Activated T-helper 1 cell treated with anti-CD3 and anti-CD28 coated beads, Interleukin-12 subunit alpha, Interleukin-12 subunit beta, Interleukin-2, Interleukin-4 antibody, amounts not matched to agents 30 ng/mL and 10 ng/mL and 1 ng/mL, durations not matched to agents 14 hours and 24 hours and 36 hours (primary cell): ENCODE measurements around the gene COL12A1. TPM values are rescaled to one million over a fixed set of nuclear protein-coding genes. Genes with fewer than 3 reads are reported as not detected.

ENCODE experiments used
- DNase-seq: peaks from one replicate; pipeline ENCODE4 v3.0.0; 2021; ENCODE audit warnings: low spot score
- H3K27ac Mint-ChIP-seq: one replicate; pipeline ENCODE4 v1.8.0; 2021; ENCODE audit warnings: mild to moderate bottlenecking, mixed read lengths
- H3K27me3 Mint-ChIP-seq: one replicate; pipeline ENCODE4 v1.8.0; 2022; ENCODE audit warnings: mild to moderate bottlenecking, moderate library complexity, mixed read lengths; ENCODE audit not compliant: insufficient read depth
- H3K36me3 Mint-ChIP-seq: one replicate; pipeline ENCODE4 v1.8.0; 2021; ENCODE audit warnings: low read depth, mixed read lengths
- H3K4me1 Mint-ChIP-seq: one replicate; pipeline ENCODE4 v1.8.0; 2021; ENCODE audit warnings: low read depth, mixed read lengths
- H3K4me3 Mint-ChIP-seq: one replicate; pipeline ENCODE4 v1.8.0; 2021; ENCODE audit warnings: mild to moderate bottlenecking, moderate library complexity, mixed read lengths
- H3K9me3 Mint-ChIP-seq: one replicate; pipeline ENCODE4 v1.8.0; 2021; ENCODE audit warnings: mixed read lengths
- intact Hi-C: fragments of 100-400 bp; cut with micrococcal nuclease; formaldehyde crosslinking; loops from one replicate; pipeline ENCODE4 v1.15.1; 2024
- total RNA-seq: library from RNA; stranded (reverse); gene quantifications from 2 replicates; pipeline ENCODE4 v1.2.3, GENCODE V29; 2022

Gene COL12A1
- total RNA-seq, 1 donor from 2014 or later: 0.03 TPM

DNA sequence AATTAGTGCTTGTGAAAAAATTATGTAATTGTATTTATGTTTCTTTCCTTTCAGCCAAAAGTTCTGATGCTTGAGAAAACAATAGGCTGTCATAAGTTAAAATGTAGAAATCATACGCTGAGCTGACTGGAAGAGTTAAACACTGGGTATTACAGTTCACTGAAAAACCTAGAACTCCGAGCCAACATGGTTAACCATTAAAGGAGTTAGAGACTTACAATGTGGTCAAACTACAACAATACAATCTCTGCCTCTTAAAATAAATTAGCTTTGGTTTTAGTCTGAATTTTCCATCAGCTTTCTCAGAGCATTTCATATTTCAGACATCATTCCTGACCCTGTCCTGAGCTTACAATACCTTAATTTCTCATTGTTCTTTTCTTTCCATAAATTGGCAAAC is 91.0 kb downstream of the COL12A1 start:
- intact Hi-C loops: no loop called here
- Mint-ChIP-seq H3K4me1 (no peaks in the 10 kb centered on the region), H3K27me3 (no peaks in the 10 kb centered on the region), H3K4me3 (no peak overlapping the region), H3K27ac (no peak overlapping the region), H3K36me3 (no peaks in the 10 kb centered on the region), H3K9me3 (no peaks in the 10 kb centered on the region)
- no peak for DNase-seq

DNA sequence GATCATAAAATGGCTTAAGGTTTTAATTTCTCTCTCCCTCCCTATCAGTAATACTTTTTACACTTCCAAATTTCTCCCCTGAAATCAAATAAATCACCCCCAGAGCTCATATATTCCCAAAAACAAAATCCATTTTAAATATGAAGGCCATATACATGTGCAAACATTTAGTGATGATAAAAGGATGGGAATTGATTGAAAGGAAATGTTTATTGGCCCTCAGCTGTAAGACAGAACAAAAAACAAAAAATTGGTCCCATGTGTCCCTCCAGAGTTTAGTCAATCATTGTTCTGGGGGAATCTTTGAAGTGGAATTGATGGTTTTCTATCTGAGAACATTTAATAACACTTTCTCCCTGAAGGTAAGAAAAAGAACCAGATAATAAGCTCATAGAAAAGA is 91.7 kb downstream of the COL12A1 start:
- H3K27ac Mint-ChIP-seq: no peak overlapping the region
- H3K4me3 Mint-ChIP-seq: no peak overlapping the region
- no peaks in the 10 kb centered on the region for H3K9me3 Mint-ChIP-seq
- intact Hi-C loops: no loop called here
- no peaks in the 10 kb centered on the region for H3K4me1 Mint-ChIP-seq
- H3K27me3 Mint-ChIP-seq: no peaks in the 10 kb centered on the region
- H3K36me3 Mint-ChIP-seq: no peaks in the 10 kb centered on the region
- DNase-seq: no peak

DNA sequence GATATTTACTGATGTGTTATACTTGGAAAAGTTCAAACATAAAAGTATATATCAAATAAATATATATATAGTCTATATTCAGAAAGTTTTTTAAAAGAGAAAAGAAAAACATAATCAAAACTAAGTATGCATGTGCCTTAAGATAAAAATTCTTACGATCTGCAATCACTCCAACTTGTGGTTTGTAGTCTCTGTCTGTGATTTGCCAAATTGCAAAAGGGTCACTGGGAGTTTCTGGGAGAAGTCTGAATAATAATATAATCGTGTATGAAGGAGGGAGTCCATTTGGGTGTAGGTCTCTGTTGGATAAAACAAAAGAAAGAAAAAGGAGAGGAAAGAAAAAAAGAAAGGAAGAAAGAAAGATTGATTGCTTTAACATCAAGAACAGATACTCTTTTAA is 92.4 kb downstream of the COL12A1 start:
- H3K27me3 Mint-ChIP-seq: no peaks in the 10 kb centered on the region
- no peak for DNase-seq
- H3K4me3 Mint-ChIP-seq: no peak overlapping the region
- H3K27ac Mint-ChIP-seq: no peak overlapping the region
- H3K4me1 Mint-ChIP-seq: no peaks in the 10 kb centered on the region
- intact Hi-C loops: no loop called here
- H3K36me3 Mint-ChIP-seq: no peaks in the 10 kb centered on the region
- H3K9me3 Mint-ChIP-seq: no peaks in the 10 kb centered on the region

DNA sequence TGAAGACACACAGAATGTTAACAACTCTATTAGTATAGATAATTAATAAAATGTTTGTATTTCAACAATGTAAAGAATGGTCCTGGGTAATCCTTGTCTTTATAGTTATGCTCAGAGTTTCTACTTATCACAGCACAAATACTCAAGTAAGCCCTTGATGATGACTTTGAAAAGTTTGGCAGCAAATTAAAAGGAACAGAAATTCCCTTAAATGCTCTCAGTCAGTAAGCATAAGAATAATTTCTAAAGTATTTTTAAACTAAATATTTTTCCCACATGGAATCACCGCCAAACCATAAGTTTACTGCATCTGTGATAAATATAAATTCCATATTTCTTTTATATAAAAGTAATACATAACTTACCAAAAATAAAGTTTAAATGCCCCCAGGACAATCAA is 96.1 kb downstream of the COL12A1 start:
- intact Hi-C loops: no loop called here
- Mint-ChIP-seq H3K27me3 (no peaks in the 10 kb centered on the region), H3K27ac (no peak overlapping the region), H3K4me1 (no peaks in the 10 kb centered on the region), H3K4me3 (no peak overlapping the region), H3K9me3 (no peaks in the 10 kb centered on the region), H3K36me3 (no peaks in the 10 kb centered on the region)
- DNase-seq: no peak

DNA sequence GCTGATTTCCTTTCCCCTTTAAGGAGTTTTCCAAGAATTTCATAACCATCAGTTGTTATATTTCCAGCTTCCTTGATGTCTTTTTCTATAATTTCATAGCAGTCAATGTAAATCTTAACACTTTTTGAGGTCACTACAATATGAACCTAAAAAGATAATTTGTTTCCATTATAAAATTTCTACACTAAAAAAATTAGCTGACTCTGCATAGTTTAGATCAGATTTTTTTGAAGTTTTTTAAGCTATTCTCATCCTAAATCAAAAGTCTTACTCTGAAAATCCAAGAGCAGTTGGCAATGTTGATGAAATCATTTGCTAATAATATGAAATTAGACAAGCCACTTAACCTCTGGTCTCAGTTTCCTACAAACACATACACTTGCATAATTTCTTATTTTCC is 96.8 kb downstream of the COL12A1 start:
- Mint-ChIP-seq H3K27ac (no peak overlapping the region), H3K36me3 (no peaks in the 10 kb centered on the region), H3K4me1 (no peaks in the 10 kb centered on the region), H3K9me3 (no peaks in the 10 kb centered on the region), H3K27me3 (no peaks in the 10 kb centered on the region), H3K4me3 (no peak overlapping the region)
- intact Hi-C loops: no loop called here
- no peak for DNase-seq

DNA sequence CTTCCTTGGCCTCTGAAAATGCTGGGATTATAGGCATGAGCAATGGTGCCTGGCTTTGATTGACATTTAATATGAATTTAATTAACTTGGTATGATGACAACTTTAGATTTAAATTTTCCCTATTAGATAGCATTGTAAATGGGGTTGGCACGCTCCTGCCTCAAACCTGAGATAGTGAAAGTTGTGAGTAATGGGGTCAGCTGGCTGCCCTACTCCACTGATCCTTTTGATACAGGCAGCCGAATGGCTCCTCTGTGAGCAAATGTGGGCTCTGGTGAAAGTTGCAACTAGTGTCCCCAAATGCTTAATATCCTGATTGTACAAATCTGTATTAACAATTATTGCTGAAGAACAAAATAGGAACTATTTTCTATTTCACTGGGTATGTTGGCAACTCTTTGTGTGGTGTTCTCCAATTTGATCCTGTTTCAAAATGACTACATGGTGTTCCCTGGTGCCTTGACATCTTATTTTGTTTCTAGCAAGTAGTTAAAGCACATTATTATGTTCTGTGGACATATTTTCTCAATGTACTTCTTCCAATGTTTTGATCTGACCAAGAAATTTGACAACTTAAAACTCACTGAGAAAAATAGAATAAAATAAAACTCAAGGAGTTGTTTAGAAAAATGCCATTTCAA is 97.4 kb downstream of the COL12A1 start:
- intact Hi-C loops: no loop called here
- Mint-ChIP-seq H3K9me3 (no peaks in the 10 kb centered on the region), H3K4me1 (no peaks in the 10 kb centered on the region), H3K4me3 (no peak overlapping the region), H3K27me3 (no peaks in the 10 kb centered on the region), H3K27ac (no peak overlapping the region), H3K36me3 (no peaks in the 10 kb centered on the region)
- no peak for DNase-seq

DNA sequence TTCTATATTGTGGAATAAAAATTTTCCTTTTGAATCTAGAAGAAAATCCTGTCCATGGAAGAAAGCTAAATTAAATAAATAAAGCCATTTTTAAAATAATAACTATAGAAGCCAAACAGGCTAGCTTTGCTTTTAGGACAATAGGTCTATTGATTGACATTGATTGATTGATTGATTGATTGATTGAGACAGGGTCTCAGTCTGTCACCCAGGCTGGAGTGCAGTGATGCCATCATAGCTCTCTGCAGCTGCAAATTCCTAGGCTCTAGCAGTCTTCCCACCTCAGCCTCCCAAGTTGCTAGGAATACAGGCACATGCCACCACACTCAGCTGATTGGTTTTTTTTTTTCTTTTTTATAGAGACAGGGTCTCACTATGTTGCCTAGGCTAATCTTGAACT is 97.9 kb downstream of the COL12A1 start:
- Mint-ChIP-seq H3K4me1 (no peaks in the 10 kb centered on the region), H3K27ac (no peak overlapping the region), H3K9me3 (no peaks in the 10 kb centered on the region), H3K27me3 (no peaks in the 10 kb centered on the region), H3K4me3 (no peak overlapping the region), H3K36me3 (no peaks in the 10 kb centered on the region)
- intact Hi-C loops: no loop called here
- no peak for DNase-seq

DNA sequence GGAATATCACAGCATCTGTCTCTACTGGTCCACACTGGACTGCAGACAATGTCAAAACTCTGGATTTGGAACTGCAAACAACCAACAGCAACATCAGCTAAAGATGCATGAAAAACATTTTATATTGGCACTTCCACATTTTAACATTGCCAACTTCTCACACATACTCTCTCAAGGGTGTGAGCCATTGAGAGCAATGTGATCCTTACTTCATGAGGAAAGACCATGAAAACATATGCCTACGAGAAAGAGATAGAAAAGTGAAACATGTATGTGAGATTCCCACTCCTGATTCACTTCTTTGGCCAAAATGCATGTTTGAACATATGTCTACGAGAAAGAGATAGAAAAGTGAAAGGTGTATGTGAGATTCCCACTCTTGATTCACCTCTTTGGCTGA is 99.4 kb downstream of the COL12A1 start:
- no peaks in the 10 kb centered on the region for H3K9me3 Mint-ChIP-seq
- no peak for DNase-seq
- H3K4me3 Mint-ChIP-seq: no peak overlapping the region

DNA sequence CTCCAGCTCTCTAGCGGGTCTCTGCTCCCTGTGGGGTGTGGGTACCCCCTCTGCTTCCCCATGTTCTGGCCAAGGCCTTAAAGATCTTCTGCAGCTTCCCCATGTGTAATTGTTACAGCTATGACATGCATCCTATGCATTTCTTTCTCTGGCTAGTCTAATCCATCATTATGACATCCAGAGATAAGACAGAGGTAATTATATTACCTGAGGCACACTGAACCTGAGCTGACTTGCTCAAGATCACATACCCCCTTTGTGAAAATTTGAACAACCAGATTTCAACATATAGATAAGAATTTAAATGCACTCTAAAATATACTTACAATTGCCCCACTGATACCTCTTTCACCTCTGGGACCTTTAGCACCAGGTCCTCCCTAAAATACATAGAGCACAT is 102.4 kb downstream of the COL12A1 start:
- Mint-ChIP-seq H3K27me3 (no peaks in the 10 kb centered on the region), H3K4me1 (no peaks in the 10 kb centered on the region), H3K4me3 (no peak overlapping the region), H3K27ac (no peak overlapping the region), H3K9me3 (no peaks in the 10 kb centered on the region), H3K36me3 (no peaks in the 10 kb centered on the region)
- DNase-seq: no peak
- intact Hi-C loops: no loop called here

More for the DNA sequence above, 99.4 kb downstream of the COL12A1 start:
- intact Hi-C loops: no loop called here
- no peaks in the 10 kb centered on the region for H3K27me3 Mint-ChIP-seq
- no peak overlapping the region for H3K27ac Mint-ChIP-seq
- no peaks in the 10 kb centered on the region for H3K36me3 Mint-ChIP-seq
- H3K4me1 Mint-ChIP-seq: no peaks in the 10 kb centered on the region

DNA sequence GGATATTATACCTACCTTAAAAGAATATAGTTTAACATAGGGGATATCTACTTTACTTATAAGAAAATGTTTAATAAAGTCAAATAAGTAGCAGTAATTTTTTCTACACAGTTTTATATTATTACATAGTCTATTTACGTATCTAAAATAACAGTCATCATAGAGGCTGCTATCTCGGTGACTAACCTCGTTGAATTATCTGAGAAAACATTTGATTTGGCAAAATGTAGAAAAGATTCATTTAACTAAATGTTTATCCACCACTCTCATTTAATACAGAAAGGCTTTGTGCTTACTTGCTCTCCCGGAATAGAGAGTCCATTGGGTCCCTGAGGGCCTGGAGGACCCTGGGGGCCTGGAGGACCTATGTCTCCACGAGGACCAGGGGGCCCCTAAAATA is 103.6 kb downstream of the COL12A1 start:
- H3K4me1 Mint-ChIP-seq: no peaks in the 10 kb centered on the region
- H3K27ac Mint-ChIP-seq: no peak overlapping the region
- intact Hi-C loops: no loop called here
- H3K36me3 Mint-ChIP-seq: no peaks in the 10 kb centered on the region
- DNase-seq: no peak
- no peak overlapping the region for H3K4me3 Mint-ChIP-seq
- no peaks in the 10 kb centered on the region for H3K9me3 Mint-ChIP-seq
- H3K27me3 Mint-ChIP-seq: no peaks in the 10 kb centered on the region

DNA sequence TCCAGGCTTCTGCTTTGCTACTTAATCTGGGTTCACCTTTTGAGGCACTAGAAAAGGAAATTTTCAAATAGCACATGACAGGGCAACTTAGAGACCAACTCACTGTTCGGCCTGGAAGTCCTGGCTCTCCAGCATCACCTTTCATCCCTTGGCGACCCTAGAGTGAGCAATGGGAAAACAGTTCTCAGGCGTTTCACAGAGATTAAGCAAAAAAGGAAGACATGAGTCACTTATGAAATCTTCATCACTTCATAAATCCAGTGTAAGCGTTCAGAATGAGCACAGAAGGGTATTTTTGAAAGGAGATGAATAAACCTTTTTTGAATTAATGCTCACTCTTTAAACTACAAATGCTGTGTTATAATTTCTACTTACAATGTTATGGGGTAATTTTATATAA is 104.0 kb downstream of the COL12A1 start:
- Mint-ChIP-seq H3K4me1 (no peaks in the 10 kb centered on the region), H3K27me3 (no peaks in the 10 kb centered on the region)
- no peak for DNase-seq

DNA sequence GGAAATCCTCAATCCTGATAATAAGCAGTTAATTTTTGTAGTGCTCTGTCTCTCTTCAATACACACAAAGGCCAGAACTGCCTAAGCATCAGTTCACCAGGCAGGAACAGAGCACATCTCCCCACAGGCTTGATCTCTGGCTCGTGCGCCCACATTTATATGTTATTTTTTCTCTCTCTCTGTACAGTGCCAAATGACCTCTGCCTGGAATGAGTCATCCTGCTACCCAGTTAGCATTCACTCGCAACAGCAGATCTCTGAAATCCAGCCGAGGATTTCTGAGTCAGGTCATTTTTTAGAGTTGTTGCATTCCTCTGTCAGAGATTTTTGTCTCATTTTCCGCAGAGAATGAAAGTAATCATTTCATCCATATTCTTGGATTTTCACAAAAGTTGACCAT is 107.1 kb downstream of the COL12A1 start:
- intact Hi-C loops: no loop called here

More for the DNA sequence above, 104.0 kb downstream of the COL12A1 start:
- Mint-ChIP-seq H3K27ac (no peak overlapping the region), H3K4me3 (no peak overlapping the region), H3K36me3 (no peaks in the 10 kb centered on the region), H3K9me3 (no peaks in the 10 kb centered on the region)
- intact Hi-C loops: no loop called here

DNA sequence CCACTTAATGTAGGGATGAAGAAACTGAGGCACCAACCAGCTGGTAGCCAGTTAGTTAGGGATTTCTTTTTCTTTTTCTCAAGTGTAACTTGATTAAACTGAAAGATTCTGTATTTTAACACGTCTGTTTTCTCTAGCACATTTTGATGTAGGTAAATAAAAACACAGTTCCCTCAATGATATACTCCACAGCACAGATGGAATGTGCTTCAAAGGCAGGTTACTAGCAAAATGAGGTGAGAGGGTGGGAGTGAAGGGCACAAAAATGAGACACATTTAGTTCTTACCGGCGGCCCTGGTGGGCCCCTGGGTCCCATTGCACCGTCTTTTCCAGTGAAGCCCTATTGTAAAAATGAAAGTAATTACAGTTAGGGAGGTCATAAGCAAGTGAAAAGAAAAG is 108.9 kb downstream of the COL12A1 start:
- DNase-seq: no peak
- Mint-ChIP-seq H3K27me3 (no peaks in the 10 kb centered on the region), H3K36me3 (no peaks in the 10 kb centered on the region), H3K4me3 (no peak overlapping the region), H3K4me1 (no peaks in the 10 kb centered on the region), H3K9me3 (no peaks in the 10 kb centered on the region), H3K27ac (no peak overlapping the region)
- intact Hi-C loops: no loop called here

More for the DNA sequence above, 107.1 kb downstream of the COL12A1 start:
- Mint-ChIP-seq H3K27ac (no peak overlapping the region), H3K9me3 (no peaks in the 10 kb centered on the region), H3K4me1 (no peaks in the 10 kb centered on the region), H3K36me3 (no peaks in the 10 kb centered on the region), H3K4me3 (no peak overlapping the region), H3K27me3 (no peaks in the 10 kb centered on the region)
- DNase-seq: no peak

DNA sequence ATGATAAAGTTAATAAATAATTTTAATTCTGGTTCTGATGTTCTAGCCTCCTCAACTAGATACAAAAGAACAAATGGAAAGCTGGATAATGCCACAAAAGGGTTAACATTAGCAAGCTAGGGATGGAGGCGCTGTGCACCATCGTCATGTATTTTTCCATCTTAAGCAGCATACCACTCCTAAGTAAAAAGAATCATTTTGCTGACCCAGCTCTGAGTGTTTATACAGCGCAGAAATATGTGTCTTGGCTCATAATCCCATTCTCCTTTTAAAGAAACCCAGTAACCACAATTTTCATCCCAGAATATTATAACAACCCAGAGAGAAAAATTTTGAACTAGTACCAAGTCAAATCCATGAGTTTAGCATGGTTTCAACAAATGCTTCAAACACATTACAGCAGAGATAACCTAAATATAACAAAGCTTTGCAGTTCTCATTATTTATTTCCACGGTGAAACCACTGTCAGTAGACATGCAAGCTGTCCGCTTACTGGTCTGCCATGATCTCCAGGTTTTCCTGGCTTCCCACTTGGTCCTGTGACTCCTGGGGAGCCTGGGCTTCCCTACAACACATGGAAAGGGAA is 111.1 kb downstream of the COL12A1 start:
- no peak for DNase-seq
- H3K27ac Mint-ChIP-seq: no peak overlapping the region
- no peak overlapping the region for H3K4me3 Mint-ChIP-seq
- no peaks in the 10 kb centered on the region for H3K36me3 Mint-ChIP-seq
- intact Hi-C loops: no loop called here
- no peaks in the 10 kb centered on the region for H3K27me3 Mint-ChIP-seq
- no peaks in the 10 kb centered on the region for H3K9me3 Mint-ChIP-seq
- H3K4me1 Mint-ChIP-seq: no peaks in the 10 kb centered on the region
